ENCODE measurements around the gene IL10RB.

- TF ChIP-seq FOXC1 (CRISPR knock-in tag; IDR thresholded peaks at IDR 0.05; ENCODE audit: borderline replicate concordance), result no peak
- TF ChIP-seq MED13 (CRISPR knock-in tag; IDR thresholded peaks at IDR 0.05), result no peak
- TF ChIP-seq CEBPG (CRISPR knock-in tag; IDR thresholded peaks at IDR 0.05), result no peak
- TF ChIP-seq PHF21A (CRISPR knock-in tag; IDR thresholded peaks at IDR 0.05), result no peak
- TF ChIP-seq SP1 (IDR thresholded peaks at IDR 0.05), result no peak
- TF ChIP-seq SP1 (CRISPR knock-in tag; IDR thresholded peaks at IDR 0.05), result no peak
- TF ChIP-seq POLR2A (IDR thresholded peaks at IDR 0.05; ENCODE audit: insufficient read depth in 1 of 2, low read depth in 2 of 2, low read length in 2 of 2), result no peak
- no peak for TF ChIP-seq CTCF (CRISPR knock-in tag; IDR thresholded peaks at IDR 0.05)
These were observed 34.6 kb upstream of the IL10RB start for GRCh38 chr21:33231526-33231925.
